SH-SY5Y (cell line): ENCODE results near the gene MOV10L1.

ENCODE experiments used
- GATA2 ChIP-seq: IDR thresholded peaks from 2 replicates; pipeline ENCODE4 v1.6.1; 2011; ENCODE audit warnings: mild to moderate bottlenecking, low read depth, low read length
- GATA3 ChIP-seq: IDR thresholded peaks from 2 replicates; pipeline ENCODE4 v1.6.1; 2011; ENCODE audit warnings: low read depth, mild to moderate bottlenecking, low read length, moderate library complexity

DNA sequence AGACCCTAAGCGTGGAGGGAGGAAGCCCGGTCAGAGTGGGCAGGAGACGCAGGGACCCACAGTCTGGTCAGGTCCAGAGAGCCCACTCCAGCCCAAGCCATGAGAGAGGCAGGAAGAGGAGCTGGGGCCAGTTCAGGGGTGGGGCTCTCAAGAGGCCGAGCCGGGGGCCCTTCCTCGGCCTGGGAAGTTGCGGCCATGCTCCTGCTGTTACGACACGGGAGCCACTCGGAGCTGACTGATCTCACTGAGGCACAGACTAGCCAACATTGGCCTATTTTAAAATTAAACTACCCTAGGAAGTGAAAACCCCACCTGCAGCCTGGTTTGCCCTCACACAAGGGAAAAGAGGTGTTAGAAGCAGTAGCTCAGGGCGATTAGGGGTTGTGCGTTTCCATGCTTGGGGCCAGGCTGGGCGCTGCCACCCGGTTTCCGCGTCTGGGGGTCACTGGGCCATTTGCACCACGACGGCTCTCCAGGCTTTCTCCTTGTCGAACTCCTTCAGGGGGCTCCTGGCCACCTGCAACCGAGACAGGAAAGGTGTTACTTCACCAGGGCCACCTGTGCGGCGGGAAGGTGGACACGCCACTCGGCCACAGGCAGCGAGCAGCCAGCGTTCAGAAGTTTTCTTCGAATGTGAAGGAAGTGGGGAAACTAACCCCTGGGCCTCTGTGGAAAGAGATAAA, 28.5 kb upstream of the MOV10L1 start:
- TF ChIP-seq GATA3 (no peak), GATA2 (no peak)
